Measurements from ENCODE around the gene ATF3. TPM values are rescaled to one million over a fixed set of nuclear protein-coding genes. Genes with fewer than 3 reads are reported as not detected.
"Not testable (repeated sequence)": the region's sequence is repeated elsewhere in the genome, so short reads cannot be mapped to it uniquely, and the experiment has no call there.

ATF3 gene
- total and polyA plus RNA-seq, 4 donors, result 22.7 to 265 (median 44.5) TPM

DNA sequence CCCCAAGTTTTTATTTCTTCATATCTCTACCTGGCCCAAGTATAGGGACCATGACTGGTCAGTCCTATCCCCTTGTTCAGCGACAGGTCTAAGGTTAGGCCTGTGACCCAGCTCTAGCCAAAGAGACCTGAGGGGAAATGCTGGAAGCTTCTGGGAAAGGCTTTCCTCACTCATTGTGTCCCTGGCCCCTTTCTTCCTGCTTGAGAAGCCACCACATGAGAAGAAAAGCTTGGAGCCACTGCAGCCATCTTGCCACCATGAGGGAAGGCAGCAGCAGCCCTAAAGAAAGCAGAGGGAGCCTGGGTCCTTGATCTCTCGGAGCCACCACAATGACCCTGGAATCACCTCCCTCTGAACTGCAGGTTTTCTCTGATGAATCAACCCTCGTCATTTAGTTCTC, 43.4 kb downstream of the ATF3 start:
- no peaks in the 10 kb centered on the region for H3K27me3 ChIP-seq (ENCODE audit: control insufficient read depth in 1 of 2, insufficient read depth in 2 of 2, low read length in 1 of 2)
- H3K36me3 ChIP-seq (ENCODE audit: control insufficient read depth in 1 of 2, insufficient read depth in 2 of 2, low read length in 1 of 2), result no peaks in the 10 kb centered on the region
- no peaks in the 10 kb centered on the region for H3K9me3 ChIP-seq (ENCODE audit: control insufficient read depth, low read length)
- H3K27ac ChIP-seq (ENCODE audit: low read depth in 1 of 2, low read length in 2 of 2), result peak overlapping the region in 1 of 2 donors; percentile 46
- no peak overlapping the region for H3K4me3 ChIP-seq (ENCODE audit: low read length in 2 of 2)
- WGBS, 2 donors, result 96 to 97% methylated on average over 3 of the region's 3 CpGs
- intact Hi-C loops (cut with DNase I), result no loop called here
- no peak for ATAC-seq (ENCODE audit: low FRiP score)
- no peak for DNase-seq
- no peaks in the 10 kb centered on the region for H3K4me1 ChIP-seq (ENCODE audit: control insufficient read depth in 1 of 2, insufficient read depth in 2 of 2, low read length in 2 of 2)

DNA sequence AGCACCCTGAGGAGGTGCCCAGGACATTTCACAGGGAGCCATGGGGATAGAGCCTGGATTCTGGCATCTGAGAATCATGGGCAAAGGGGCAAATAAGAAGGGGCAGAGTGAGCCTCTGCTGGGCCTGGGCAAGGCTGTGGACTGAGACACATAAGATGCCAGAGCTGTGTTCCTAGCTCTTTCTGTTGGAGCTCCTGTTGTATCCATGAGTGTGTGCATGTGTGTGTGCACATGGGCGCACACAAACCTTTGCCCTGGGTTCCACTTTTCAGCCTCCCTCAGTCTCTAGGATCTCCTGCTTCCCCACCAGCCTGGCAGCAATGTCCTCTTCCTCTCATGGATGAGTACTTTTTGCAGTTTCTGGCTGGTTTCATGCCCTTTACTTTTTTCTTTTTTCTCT, 44.0 kb downstream of the ATF3 start:
- H3K27me3 ChIP-seq (ENCODE audit: control insufficient read depth in 1 of 2, insufficient read depth in 2 of 2, low read length in 1 of 2), result no peaks in the 10 kb centered on the region
- no peak for ATAC-seq (ENCODE audit: low FRiP score)
- H3K27ac ChIP-seq (ENCODE audit: low read depth in 1 of 2, low read length in 2 of 2), result no peak overlapping the region
- H3K4me1 ChIP-seq (ENCODE audit: control insufficient read depth in 1 of 2, insufficient read depth in 2 of 2, low read length in 2 of 2), result no peaks in the 10 kb centered on the region
- H3K36me3 ChIP-seq (ENCODE audit: control insufficient read depth in 1 of 2, insufficient read depth in 2 of 2, low read length in 1 of 2), result no peaks in the 10 kb centered on the region
- no peaks in the 10 kb centered on the region for H3K9me3 ChIP-seq (ENCODE audit: control insufficient read depth, low read length)
- 98 to 100% methylated on average over 1 of the region's 1 CpG for WGBS, 2 donors
- no peak for DNase-seq
- intact Hi-C loops (cut with DNase I), result no loop called here
- H3K4me3 ChIP-seq (ENCODE audit: low read length in 2 of 2), result no peak overlapping the region

DNA sequence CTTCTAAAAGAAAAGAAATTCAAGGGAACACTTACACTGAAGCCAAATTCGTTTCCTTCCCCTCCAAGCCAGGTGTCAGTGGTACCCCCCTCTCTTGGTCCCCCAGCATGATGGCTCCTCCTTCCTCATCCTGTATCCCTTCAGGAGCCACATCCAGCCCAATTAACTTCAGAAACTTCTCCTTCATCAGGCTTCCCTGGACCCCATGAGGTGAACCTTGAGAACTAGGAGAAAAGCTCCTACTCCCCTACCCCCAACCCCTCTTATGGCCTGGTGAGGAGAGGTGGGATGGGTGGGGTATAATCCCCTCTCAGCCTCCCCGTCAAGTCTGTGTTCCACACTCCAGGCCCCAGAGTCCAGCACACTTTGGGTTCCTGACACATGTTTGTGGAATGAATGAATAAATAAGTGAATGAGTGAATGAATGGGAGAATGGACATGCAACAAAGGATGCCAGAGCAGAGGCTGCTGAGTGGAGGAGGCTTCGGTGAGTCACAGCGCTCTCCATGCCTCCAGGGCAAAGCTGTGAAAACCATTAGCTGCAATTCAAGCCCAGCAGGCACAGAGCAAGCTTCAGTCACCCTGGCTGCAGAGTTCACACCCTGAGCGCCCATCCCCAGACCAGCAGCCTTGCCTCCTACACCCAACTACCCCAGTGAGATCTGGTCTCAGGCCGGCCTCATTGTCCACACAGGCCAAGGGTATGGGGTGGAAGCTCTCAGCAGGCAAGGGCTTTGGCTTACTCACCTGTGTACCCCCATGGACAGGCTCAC, 47.3 kb downstream of the ATF3 start:
- Histone ChIP-seq H3K4me3 (ENCODE audit: low read length in 2 of 2) (no peak overlapping the region), H3K27ac (ENCODE audit: low read depth in 1 of 2, low read length in 2 of 2) (no peak overlapping the region), H3K9me3 (ENCODE audit: control insufficient read depth, low read length) (no peaks in the 10 kb centered on the region), H3K27me3 (ENCODE audit: control insufficient read depth in 1 of 2, insufficient read depth in 2 of 2, low read length in 1 of 2) (no peaks in the 10 kb centered on the region), H3K36me3 (ENCODE audit: control insufficient read depth in 1 of 2, insufficient read depth in 2 of 2, low read length in 1 of 2) (no peaks in the 10 kb centered on the region), H3K4me1 (ENCODE audit: control insufficient read depth in 1 of 2, insufficient read depth in 2 of 2, low read length in 2 of 2) (no peaks in the 10 kb centered on the region)
- WGBS, 2 donors, result 77 to 81% methylated on average over 6 of the region's 6 CpGs
- no peak for DNase-seq
- ATAC-seq (ENCODE audit: low FRiP score), result no peak
- intact Hi-C loops (cut with DNase I), result no loop called here

DNA sequence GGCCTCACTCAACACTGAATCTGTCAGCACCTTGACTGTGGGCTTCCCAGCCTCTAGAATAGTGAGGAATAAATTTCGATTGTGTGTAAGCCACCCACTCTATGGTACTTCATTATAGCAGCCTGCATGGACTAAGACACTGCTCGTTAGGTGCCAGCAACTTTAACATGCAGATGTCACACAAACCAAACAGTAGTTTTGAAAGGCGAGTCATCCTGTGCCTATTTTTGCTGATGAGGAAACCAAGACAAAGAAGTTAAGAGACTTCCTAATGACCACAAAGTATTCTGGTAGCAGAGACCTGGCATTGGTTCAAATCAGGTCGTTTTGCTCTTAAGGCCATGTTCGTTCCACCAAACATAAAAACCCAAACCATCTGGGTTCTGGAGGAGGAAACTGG, 48.2 kb downstream of the ATF3 start:
- 88 to 89% methylated on average over 5 of the region's 5 CpGs for WGBS, 2 donors
- intact Hi-C loops (cut with DNase I), result no loop called here
- Histone ChIP-seq H3K9me3 (ENCODE audit: control insufficient read depth, low read length) (no peaks in the 10 kb centered on the region), H3K27ac (ENCODE audit: low read depth in 1 of 2, low read length in 2 of 2) (no peak overlapping the region), H3K27me3 (ENCODE audit: control insufficient read depth in 1 of 2, insufficient read depth in 2 of 2, low read length in 1 of 2) (no peaks in the 10 kb centered on the region), H3K4me1 (ENCODE audit: control insufficient read depth in 1 of 2, insufficient read depth in 2 of 2, low read length in 2 of 2) (no peaks in the 10 kb centered on the region), H3K36me3 (ENCODE audit: control insufficient read depth in 1 of 2, insufficient read depth in 2 of 2, low read length in 1 of 2) (no peaks in the 10 kb centered on the region), H3K4me3 (ENCODE audit: low read length in 2 of 2) (no peak overlapping the region)
- no peak for ATAC-seq (ENCODE audit: low FRiP score)
- DNase-seq, result no peak

DNA sequence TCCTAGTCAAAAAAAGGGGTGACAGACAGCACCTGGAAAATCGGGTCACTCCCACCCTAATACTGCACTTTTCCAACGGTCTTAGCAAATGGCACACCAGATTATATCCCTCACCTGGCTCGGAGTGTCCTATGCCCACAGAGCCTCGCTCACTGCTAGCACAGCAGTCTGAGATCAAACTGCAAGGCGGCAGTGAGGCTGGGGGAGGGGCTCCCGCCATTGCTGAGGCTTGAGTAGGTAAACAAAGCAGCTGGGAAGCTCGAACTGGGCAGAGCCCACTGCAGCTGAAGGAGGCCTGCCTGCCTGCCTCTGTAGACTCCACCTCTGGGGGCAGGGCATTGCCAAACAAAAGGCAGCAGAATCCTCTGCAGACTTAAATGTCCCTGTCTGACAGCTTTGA, 49.7 kb downstream of the ATF3 start:
- H3K27me3 ChIP-seq (ENCODE audit: control insufficient read depth in 1 of 2, insufficient read depth in 2 of 2, low read length in 1 of 2); H3K9me3 ChIP-seq (ENCODE audit: control insufficient read depth, low read length); DNase-seq; H3K36me3 ChIP-seq (ENCODE audit: control insufficient read depth in 1 of 2, insufficient read depth in 2 of 2, low read length in 1 of 2); H3K27ac ChIP-seq (ENCODE audit: low read depth in 1 of 2, low read length in 2 of 2); H3K4me3 ChIP-seq (ENCODE audit: low read length in 2 of 2); H3K4me1 ChIP-seq (ENCODE audit: control insufficient read depth in 1 of 2, insufficient read depth in 2 of 2, low read length in 2 of 2); ATAC-seq (ENCODE audit: low FRiP score); intact Hi-C loops (cut with DNase I): not testable (repeated sequence)
- WGBS, 2 donors, result 52 to 61% methylated on average over 7 of the region's 7 CpGs

DNA sequence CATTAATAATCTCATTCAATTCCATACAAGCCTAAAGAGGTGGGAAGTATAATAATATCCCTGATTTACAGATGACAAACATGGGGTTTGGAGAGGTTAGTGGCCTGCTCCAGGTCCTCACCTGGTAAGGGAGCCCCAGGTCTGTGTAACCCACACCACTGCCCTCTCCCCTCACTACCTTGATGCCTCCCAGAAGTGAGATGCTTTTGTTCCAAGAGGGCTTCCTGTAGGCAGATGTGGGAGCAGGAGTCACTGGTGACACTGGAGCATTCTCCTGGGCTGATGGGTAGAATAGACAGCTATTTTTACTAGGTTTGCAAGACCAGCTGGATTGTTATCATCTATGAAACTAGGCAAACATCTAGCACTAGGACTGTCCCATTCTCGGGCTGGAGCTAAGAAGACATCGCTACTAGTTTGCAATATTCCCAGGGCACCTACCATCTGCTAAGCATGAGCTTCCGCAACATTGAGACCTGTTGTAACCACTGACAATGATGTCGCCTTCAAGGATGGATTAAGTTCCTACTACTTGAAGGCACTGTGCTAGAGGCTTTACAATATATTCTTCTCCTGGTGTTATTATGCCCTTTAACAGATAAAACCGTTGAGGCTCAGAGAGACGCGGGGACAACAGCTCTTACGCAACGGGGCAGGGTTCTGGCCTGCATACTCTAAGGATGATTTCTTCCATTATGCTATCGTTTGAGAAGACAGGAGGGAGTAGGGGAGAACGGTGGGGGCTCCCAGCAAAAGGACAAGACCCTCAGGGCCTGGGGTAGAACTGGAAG, 56.0 kb downstream of the ATF3 start:
- intact Hi-C loops (cut with DNase I), result loop anchor here (2.0 to 5.0 kb wide), 3 partner anchors 38 to 118 kb away; no protein-coding TSS in a partner anchor
- DNase-seq (no peak), ATAC-seq (ENCODE audit: low FRiP score) (no peak)
- Histone ChIP-seq H3K27ac (ENCODE audit: low read depth in 1 of 2, low read length in 2 of 2) (no peak overlapping the region), H3K36me3 (ENCODE audit: control insufficient read depth in 1 of 2, insufficient read depth in 2 of 2, low read length in 1 of 2) (no peaks in the 10 kb centered on the region), H3K27me3 (ENCODE audit: control insufficient read depth in 1 of 2, insufficient read depth in 2 of 2, low read length in 1 of 2) (no peaks in the 10 kb centered on the region), H3K4me1 (ENCODE audit: control insufficient read depth in 1 of 2, insufficient read depth in 2 of 2, low read length in 2 of 2) (no peaks in the 10 kb centered on the region), H3K4me3 (ENCODE audit: low read length in 2 of 2) (no peak overlapping the region), H3K9me3 (ENCODE audit: control insufficient read depth, low read length) (no peaks in the 10 kb centered on the region)
- 75 to 76% methylated on average over 11 of the region's 11 CpGs for WGBS, 2 donors

DNA sequence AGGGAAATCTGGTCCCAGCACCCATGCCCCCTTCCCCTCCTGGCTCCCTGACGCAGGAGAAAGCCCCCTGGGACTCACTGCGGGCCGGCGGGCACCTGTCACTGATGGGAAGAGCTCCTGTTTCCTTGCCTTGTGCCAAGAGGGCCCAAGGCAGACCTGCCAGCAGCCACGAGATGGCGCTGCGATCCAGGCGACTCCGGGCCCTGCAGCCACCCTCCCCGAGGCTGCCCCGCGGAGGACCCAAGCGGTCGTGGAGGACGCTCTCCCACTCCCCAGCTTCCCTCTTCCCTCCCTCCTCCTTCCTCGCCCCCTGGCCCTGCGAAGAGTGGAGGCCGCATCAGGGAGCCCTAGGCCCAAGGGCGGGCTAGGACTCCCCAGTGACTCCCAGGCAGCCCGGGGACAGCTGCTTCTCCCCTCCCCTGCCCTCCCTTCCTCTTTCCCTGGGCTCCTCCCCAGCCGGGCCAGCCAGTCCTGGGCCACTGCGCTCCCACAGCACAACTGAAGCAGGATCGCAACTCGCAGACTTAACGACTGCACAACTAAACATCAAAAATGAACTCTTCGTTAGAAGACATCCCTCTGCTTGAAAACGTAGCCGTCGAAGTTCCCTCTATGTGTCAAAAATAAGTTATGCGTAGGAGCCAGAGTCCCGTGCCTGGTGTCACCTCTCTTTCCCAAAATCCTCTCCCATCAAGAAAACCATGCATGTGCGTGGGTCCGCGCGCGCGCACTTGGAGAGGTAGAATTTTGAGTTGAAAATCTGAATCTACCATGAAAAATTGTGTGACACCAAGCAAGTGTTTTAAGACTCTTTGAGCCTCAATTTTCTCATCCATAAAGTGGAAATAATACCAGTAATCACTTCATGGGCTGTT, 56.9 kb downstream of the ATF3 start:
- Histone ChIP-seq H3K4me1 (ENCODE audit: control insufficient read depth in 1 of 2, insufficient read depth in 2 of 2, low read length in 2 of 2) (no peaks in the 10 kb centered on the region), H3K36me3 (ENCODE audit: control insufficient read depth in 1 of 2, insufficient read depth in 2 of 2, low read length in 1 of 2) (no peaks in the 10 kb centered on the region), H3K27ac (ENCODE audit: low read depth in 1 of 2, low read length in 2 of 2) (peak overlapping the region in 1 of 2 donors; percentile 68), H3K9me3 (ENCODE audit: control insufficient read depth, low read length) (no peaks in the 10 kb centered on the region), H3K4me3 (ENCODE audit: low read length in 2 of 2) (peak overlapping the region; percentile 17 to 62), H3K27me3 (ENCODE audit: control insufficient read depth in 1 of 2, insufficient read depth in 2 of 2, low read length in 1 of 2) (no peaks in the 10 kb centered on the region)
- intact Hi-C loops (cut with DNase I), result loop anchor here (2.0 to 5.0 kb wide), 3 partner anchors 37 to 117 kb away; no protein-coding TSS in a partner anchor
- 9 to 10% methylated on average over 31 to 37 of the region's 37 CpGs for WGBS, 2 donors
- ATAC-seq (ENCODE audit: low FRiP score) (peak; percentile 97), DNase-seq (peak; percentile 90 to 95)

DNA sequence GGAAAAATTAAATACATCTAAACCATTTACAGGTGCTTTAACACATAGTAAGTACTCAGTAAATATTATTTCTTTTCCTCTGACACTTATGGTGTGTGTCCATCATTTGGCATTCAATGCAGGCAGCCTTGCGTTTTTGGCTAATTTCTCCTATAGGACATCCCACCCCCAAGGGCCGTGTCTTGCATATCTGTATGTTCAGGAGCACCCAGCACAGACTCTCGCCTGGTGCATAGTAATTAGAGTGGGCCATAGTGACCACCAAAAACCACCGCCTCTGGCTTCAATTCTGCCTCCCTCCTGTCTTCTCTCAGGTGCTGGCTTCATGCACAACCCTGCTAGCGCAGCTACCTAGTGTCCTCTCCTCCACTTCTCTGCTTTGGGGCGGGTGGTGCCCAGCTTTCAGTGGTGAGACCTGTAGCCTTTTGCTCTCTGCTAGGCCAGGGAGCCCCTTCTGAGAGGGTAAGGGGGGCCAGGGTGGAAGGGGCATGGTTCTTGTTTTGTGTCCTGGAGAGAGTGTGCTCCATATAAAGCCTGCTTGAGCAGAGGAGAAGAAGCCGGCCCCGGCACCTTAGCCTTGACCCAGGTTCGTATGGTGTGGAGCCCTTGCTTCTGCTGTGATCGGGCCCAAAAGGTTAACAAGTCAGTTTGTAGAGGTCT, 57.7 kb downstream of the ATF3 start:
- H3K36me3 ChIP-seq (ENCODE audit: control insufficient read depth in 1 of 2, insufficient read depth in 2 of 2, low read length in 1 of 2), result no peaks in the 10 kb centered on the region
- WGBS, 2 donors, result 82 to 86% methylated on average over 10 of the region's 10 CpGs

More for the DNA sequence above, 57.7 kb downstream of the ATF3 start:
- intact Hi-C loops (cut with DNase I), result loop anchor here (5.0 kb wide), 2 partner anchors 36 to 116 kb away; no protein-coding TSS in a partner anchor
- DNase-seq (no peak), ATAC-seq (ENCODE audit: low FRiP score) (peak; percentile 4)
- Histone ChIP-seq H3K27ac (ENCODE audit: low read depth in 1 of 2, low read length in 2 of 2) (no peak overlapping the region), H3K27me3 (ENCODE audit: control insufficient read depth in 1 of 2, insufficient read depth in 2 of 2, low read length in 1 of 2) (no peaks in the 10 kb centered on the region), H3K9me3 (ENCODE audit: control insufficient read depth, low read length) (no peaks in the 10 kb centered on the region), H3K4me1 (ENCODE audit: control insufficient read depth in 1 of 2, insufficient read depth in 2 of 2, low read length in 2 of 2) (no peaks in the 10 kb centered on the region), H3K4me3 (ENCODE audit: low read length in 2 of 2) (no peak overlapping the region)
